H1 (cell line): Measurements from ENCODE around the gene FBXO45. TPM values are rescaled to one million over a fixed set of nuclear protein-coding genes. Genes with fewer than 3 reads are reported as not detected.

Experiments used
- HDAC2 ChIP-seq, 2 experiments: fragments of 300-600 bp in 1 of 2; sonication (generic) in 1 of 2; IDR thresholded peaks; 2 replicates each; pipeline ENCODE4 v1.6.1; 2011 to 2012; ENCODE audit warnings: low read depth in 2 of 2, low read length in 2 of 2, mild to moderate bottlenecking in 2 of 2, moderate library complexity in 2 of 2, borderline replicate concordance in 1 of 2, inconsistent platforms in 1 of 2
- NANOG ChIP-seq: IDR thresholded peaks from 2 replicates; pipeline ENCODE4 v1.6.1; 2011; ENCODE audit warnings: low read length, low read depth, mild to moderate bottlenecking, inconsistent platforms; ENCODE audit not compliant: insufficient read depth, poor library complexity, severe bottlenecking
- TCF12 ChIP-seq: IDR thresholded peaks from 2 replicates; pipeline ENCODE4 v1.6.1; 2011; ENCODE audit warnings: low read depth, mild to moderate bottlenecking, low read length
- polyA plus RNA-seq, 7 experiments: library from polyadenylated mRNA; depleted of rRNA in 3 of 7; stranded (reverse) in 5 of 7; unstranded in 2 of 7; fragments of >200 nt in 5 of 7; fragments of 200-250 nt in 2 of 7; gene quantifications; 1 replicate in 5 of 7; 2 replicates in 1 of 7; 4 replicates in 1 of 7; pipeline versions ENCODE4 v1.2.1 to v1.2.3, GENCODE V29; 2011 to 2013; ENCODE audit warnings: missing spikeins in 2 of 7, mixed read lengths in 2 of 7
- total RNA-seq: library from RNA; stranded (reverse); fragmentation: NEBNext Ultra II Directional; extraction: Animal tissue kit (Norgen Biotek cat#: 25700); gene quantifications from 2 replicates; pipeline ENCODE4 v1.2.1, GENCODE V29; 2021

Gene FBXO45
- total and polyA plus RNA-seq, 2 of the 8 experiments (the other 6 are each of a cell fraction or from before 2014, with no cell fraction given) = 5.2 to 19.4 TPM

DNA sequence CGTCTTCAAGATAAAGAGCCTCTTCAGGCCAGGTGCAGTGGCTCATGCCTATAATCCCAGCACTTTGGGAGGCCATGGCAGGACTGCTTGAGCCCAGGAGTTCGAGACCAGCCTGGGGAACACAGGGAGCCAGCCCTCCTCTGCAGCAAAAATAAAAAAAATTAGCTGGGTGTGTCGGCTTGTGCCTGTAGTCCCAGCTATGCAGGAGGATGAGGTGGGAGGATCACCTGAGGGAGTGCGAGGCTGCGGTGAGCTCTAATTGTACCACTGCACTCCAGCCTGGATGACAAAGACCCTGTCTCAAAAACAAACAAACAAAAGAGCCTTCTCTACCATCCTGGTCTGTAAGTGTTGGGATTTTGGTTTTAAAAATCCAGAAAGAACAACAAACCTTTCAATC lies 11.2 kb upstream of the FBXO45 start (continued):
- TF ChIP-seq TCF12 (no peak), HDAC2 (IDR thresholded peaks at IDR 0.05; ENCODE audit: borderline replicate concordance in 1 of 2, low read depth in 2 of 2, low read length in 2 of 2) (no peak), NANOG (no peak)
